Stomach (tissue), 9 donors: ENCODE data around the gene ATP2B3. TPM values are rescaled to one million over a fixed set of nuclear protein-coding genes. Genes with fewer than 3 reads are reported as not detected.

ENCODE experiments used
- DNase-seq, 2 donors: peaks; one replicate each; pipeline versions ENCODE4 v3.0.0 to v3.0.0-alpha.2; 2013 to 2019
- H3K27ac ChIP-seq, 5 donors: fragments of 200-600 bp in 4 of 5; sonication (generic) in 4 of 5; one replicate each; pipeline ENCODE4 v1.5.1; 2013 to 2019; ENCODE audit warnings: mild to moderate bottlenecking in 1 of 5, moderate library complexity in 1 of 5
- H3K27me3 ChIP-seq, 3 donors: fragments of 200-600 bp; sonication (generic); one replicate each; pipeline ENCODE4 v1.5.1; 2017 to 2019; ENCODE audit warnings: mixed run types in 1 of 3
- H3K36me3 ChIP-seq, 4 donors: fragments of 200-600 bp; sonication (generic); 1 replicate in 3 of 4; 2 replicates in 1 of 4; pipeline ENCODE4 v1.5.1; 2016 to 2019
- H3K4me1 ChIP-seq, 4 donors: fragments of 200-600 bp; sonication (generic); one replicate each; pipeline ENCODE4 v1.5.1; 2016 to 2019
- H3K4me3 ChIP-seq, 4 donors: fragments of 200-600 bp; sonication (generic) in 3 of 4; one replicate each; pipeline ENCODE4 v1.5.1; 2016 to 2019; ENCODE audit warnings: mild to moderate bottlenecking in 1 of 4
- H3K9me3 ChIP-seq, 4 donors: fragments of 200-600 bp; sonication (generic); one replicate each; pipeline ENCODE4 v1.5.1; 2016 to 2019
- CTCF ChIP-seq, 7 experiments: fragments of 450-650 bp in 4 of 7; fragments of 200-600 bp in 3 of 7; sonication (generic) in 3 of 7; IDR thresholded peaks; one replicate each; pipeline ENCODE4 v1.5.1; 2016 to 2019; ENCODE audit warnings: antibody characterized with exemption in 7 of 7, control low read depth in 2 of 7, mild to moderate bottlenecking in 1 of 7
- EP300 ChIP-seq: sonication (generic); formaldehyde crosslinking; IDR thresholded peaks from one replicate; pipeline ENCODE4 v1.6.1; 2017; ENCODE audit warnings: antibody characterized with exemption
- POLR2A ChIP-seq, 4 donors: fragments of 450-650 bp; IDR thresholded peaks; one replicate each; pipeline ENCODE4 v1.6.1; 2016; ENCODE audit warnings: antibody characterized with exemption in 4 of 4, control low read depth in 2 of 4, mild to moderate bottlenecking in 1 of 4, moderate library complexity in 1 of 4
- POLR2AphosphoS5 ChIP-seq, 3 donors: sonication (generic); formaldehyde crosslinking; IDR thresholded peaks; one replicate each; pipeline ENCODE4 v1.6.1; 2016; ENCODE audit warnings: antibody characterized with exemption in 3 of 3
- WGBS, 5 donors: extraction: QIAGEN DNeasy Blood & Tissue Kit in 3 of 5; methylation state at CpG; one replicate each; pipeline versions ENCODE4 v1.1.5 to v1.1.7; 2013 to 2018; 5-methylcytosine and 5-hydroxymethylcytosine counted together
- intact Hi-C: fragments of 100-400 bp; cut with DNase I; formaldehyde crosslinking; loops from one replicate; pipeline ENCODE4 v1.15.1; 2023; ENCODE audit warnings: low total_unique reads
- polyA plus RNA-seq, 3 donors: library from polyadenylated mRNA; stranded (reverse); fragments of 200-250 nt; gene quantifications; one replicate each; pipeline ENCODE4 v1.2.3, GENCODE V29; 2013
- total RNA-seq, 5 donors: library from RNA; depleted of rRNA; stranded (reverse); fragments of >200 nt; gene quantifications; one replicate each; pipeline versions ENCODE4 v1.1.0 to v1.2.3, GENCODE V29; 2014 to 2016
- donor health status: healthy with polysubstance abuse.
- donor health status: Bipolar disorder and iron deficiency.
- donor health status: healthy.

The ATP2B3 gene
- total and polyA plus RNA-seq, 8 donors, result 0.03 to 0.55 TPM; not detected in 6

GRCh38 chrX:153517946-153518834 lies 748 bp downstream of the ATP2B3 start:
- Histone ChIP-seq H3K4me1 (peaks cover 0 to 5% (median 0%) of the 10 kb centered on the region in 4 donors), H3K27ac (no peak overlapping the region), H3K36me3 (no peaks in the 10 kb centered on the region), H3K27me3 (peaks cover 10 to 62% (median 60%) of the 10 kb centered on the region in 3 donors), H3K4me3 (no peak overlapping the region), H3K9me3 (no peaks in the 10 kb centered on the region)
- no peak for TF ChIP-seq POLR2A (IDR thresholded peaks at IDR 0.05)
- no peak for TF ChIP-seq CTCF (IDR thresholded peaks at IDR 0.05)
- no peak for TF ChIP-seq EP300
- no peak for TF ChIP-seq POLR2AphosphoS5 (IDR thresholded peaks at IDR 0.05)
- DNase-seq, result no peak
- intact Hi-C loops, result no loop called here
- 4 to 41% (median 6%) methylated on average over 15 to 48 of the region's 70 CpGs for WGBS, 5 donors

GRCh38 chrX:153519569-153520286 lies 2.3 kb downstream of the ATP2B3 start:
- WGBS, 5 donors, result 70 to 75% (median 74%) methylated on average over 10 to 21 of the region's 21 CpGs; no CpG with 5 or more reads in 1 of the 5 donors
- H3K4me3 ChIP-seq, result no peak overlapping the region
- H3K4me1 ChIP-seq, result peaks cover 0 to 5% (median 0%) of the 10 kb centered on the region in 4 donors
- H3K27me3 ChIP-seq, result peaks cover 10 to 66% (median 62%) of the 10 kb centered on the region in 3 donors
- H3K9me3 ChIP-seq, result no peaks in the 10 kb centered on the region
- no peaks in the 10 kb centered on the region for H3K36me3 ChIP-seq
- DNase-seq, result no peak
- intact Hi-C loops, result no loop called here
- TF ChIP-seq POLR2A (IDR thresholded peaks at IDR 0.05) (no peak), CTCF (IDR thresholded peaks at IDR 0.05) (no peak), EP300 (no peak), POLR2AphosphoS5 (IDR thresholded peaks at IDR 0.05) (no peak)
- H3K27ac ChIP-seq, result no peak overlapping the region

GRCh38 chrX:153520287-153520917 lies 3.0 kb downstream of the ATP2B3 start:
- 68 to 78% (median 75%) methylated on average over 6 to 7 of the region's 7 CpGs for WGBS, 5 donors
- no peak overlapping the region for H3K27ac ChIP-seq
- H3K9me3 ChIP-seq, result no peaks in the 10 kb centered on the region
- H3K27me3 ChIP-seq, result peaks cover 10 to 67% (median 64%) of the 10 kb centered on the region in 3 donors
- peaks cover 0 to 5% (median 0%) of the 10 kb centered on the region in 4 donors for H3K4me1 ChIP-seq
- H3K4me3 ChIP-seq, result no peak overlapping the region
- DNase-seq, result no peak
- intact Hi-C loops, result no loop called here
- no peak for TF ChIP-seq CTCF (IDR thresholded peaks at IDR 0.05)
- no peak for TF ChIP-seq EP300
- no peak for TF ChIP-seq POLR2AphosphoS5 (IDR thresholded peaks at IDR 0.05)
- no peak for TF ChIP-seq POLR2A (IDR thresholded peaks at IDR 0.05)
- H3K36me3 ChIP-seq, result no peaks in the 10 kb centered on the region

- TF ChIP-seq CTCF (IDR thresholded peaks at IDR 0.05) (no peak), EP300 (no peak), POLR2AphosphoS5 (IDR thresholded peaks at IDR 0.05) (no peak), POLR2A (IDR thresholded peaks at IDR 0.05) (no peak)
- Histone ChIP-seq H3K27me3 (peaks cover 10 to 71% (median 70%) of the 10 kb centered on the region in 3 donors), H3K36me3 (no peaks in the 10 kb centered on the region), H3K9me3 (no peaks in the 10 kb centered on the region), H3K4me3 (no peak overlapping the region), H3K4me1 (peaks cover 0 to 5% (median 0%) of the 10 kb centered on the region in 4 donors), H3K27ac (no peak overlapping the region)
- intact Hi-C loops, result no loop called here
- DNase-seq, result peak; percentile 35 to 73
- 17 to 59% (median 45%) methylated on average over 6 to 9 of the region's 9 CpGs; no CpG with 5 or more reads in 1 of the 5 donors for WGBS, 5 donors
Observed at GRCh38 chrX:153521034-153521433, 3.6 kb downstream of the ATP2B3 start.
